ENCODE data around the gene TBC1D14. TPM values are rescaled to one million over a fixed set of nuclear protein-coding genes. Genes with fewer than 3 reads are reported as not detected.

TBC1D14 gene
- polyA plus RNA-seq, 1 experiment: 35.8 TPM

DNA sequence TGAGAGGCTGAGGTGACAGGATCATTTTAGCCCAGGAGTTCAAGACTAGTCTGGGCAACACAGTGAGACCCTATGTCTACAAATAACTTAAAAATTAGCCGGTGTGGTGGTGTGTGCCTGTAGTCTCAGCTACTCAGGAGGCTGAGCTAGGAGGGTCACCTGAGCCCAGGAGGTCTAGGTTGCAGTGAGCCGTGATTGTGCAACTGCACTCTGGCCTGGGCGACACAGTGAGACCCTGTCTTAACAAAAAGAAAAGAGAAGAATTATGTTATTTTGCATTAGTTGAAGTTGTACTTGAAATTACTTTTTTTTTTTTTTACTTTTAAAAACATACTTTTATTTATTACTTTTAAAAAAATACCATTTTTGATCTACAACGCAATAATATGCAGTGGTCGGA, 111.7 kb downstream of the TBC1D14 start:
- ChIA-PET POLR2A (interaction anchor here (0.6 kb wide), 1 partner anchor 109 kb away, joined by 3 read pairs; no protein-coding TSS in a partner anchor), CTCF (interaction anchor here (1.2 to 1.7 kb wide), 3 partner anchors 10 to 21 kb away, joined by 3 to 5 read pairs (median 4); partner anchors contain the start of gene TADA2B)
- TF ChIP-seq, protein P1, sequence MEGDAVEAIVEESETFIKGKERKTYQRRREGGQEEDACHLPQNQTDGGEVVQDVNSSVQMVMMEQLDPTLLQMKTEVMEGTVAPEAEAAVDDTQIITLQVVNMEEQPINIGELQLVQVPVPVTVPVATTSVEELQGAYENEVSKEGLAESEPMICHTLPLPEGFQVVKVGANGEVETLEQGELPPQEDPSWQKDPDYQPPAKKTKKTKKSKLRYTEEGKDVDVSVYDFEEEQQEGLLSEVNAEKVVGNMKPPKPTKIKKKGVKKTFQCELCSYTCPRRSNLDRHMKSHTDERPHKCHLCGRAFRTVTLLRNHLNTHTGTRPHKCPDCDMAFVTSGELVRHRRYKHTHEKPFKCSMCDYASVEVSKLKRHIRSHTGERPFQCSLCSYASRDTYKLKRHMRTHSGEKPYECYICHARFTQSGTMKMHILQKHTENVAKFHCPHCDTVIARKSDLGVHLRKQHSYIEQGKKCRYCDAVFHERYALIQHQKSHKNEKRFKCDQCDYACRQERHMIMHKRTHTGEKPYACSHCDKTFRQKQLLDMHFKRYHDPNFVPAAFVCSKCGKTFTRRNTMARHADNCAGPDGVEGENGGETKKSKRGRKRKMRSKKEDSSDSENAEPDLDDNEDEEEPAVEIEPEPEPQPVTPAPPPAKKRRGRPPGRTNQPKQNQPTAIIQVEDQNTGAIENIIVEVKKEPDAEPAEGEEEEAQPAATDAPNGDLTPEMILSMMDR (IDR thresholded peaks at IDR 0.05; ENCODE audit: insufficient read depth, low read depth, low read length): no peak
- Histone ChIP-seq H3K27me3 (ENCODE audit: control insufficient read depth, insufficient read depth, low read length) (no peaks in the 10 kb centered on the region), H3K4me3 (ENCODE audit: low read depth, low read length) (no peak overlapping the region), H3K36me3 (ENCODE audit: control insufficient read depth, insufficient read depth, low read length) (peaks cover 19% of the 10 kb centered on the region)
- no peak for DNase-seq (ENCODE audit: low read depth)

DNA sequence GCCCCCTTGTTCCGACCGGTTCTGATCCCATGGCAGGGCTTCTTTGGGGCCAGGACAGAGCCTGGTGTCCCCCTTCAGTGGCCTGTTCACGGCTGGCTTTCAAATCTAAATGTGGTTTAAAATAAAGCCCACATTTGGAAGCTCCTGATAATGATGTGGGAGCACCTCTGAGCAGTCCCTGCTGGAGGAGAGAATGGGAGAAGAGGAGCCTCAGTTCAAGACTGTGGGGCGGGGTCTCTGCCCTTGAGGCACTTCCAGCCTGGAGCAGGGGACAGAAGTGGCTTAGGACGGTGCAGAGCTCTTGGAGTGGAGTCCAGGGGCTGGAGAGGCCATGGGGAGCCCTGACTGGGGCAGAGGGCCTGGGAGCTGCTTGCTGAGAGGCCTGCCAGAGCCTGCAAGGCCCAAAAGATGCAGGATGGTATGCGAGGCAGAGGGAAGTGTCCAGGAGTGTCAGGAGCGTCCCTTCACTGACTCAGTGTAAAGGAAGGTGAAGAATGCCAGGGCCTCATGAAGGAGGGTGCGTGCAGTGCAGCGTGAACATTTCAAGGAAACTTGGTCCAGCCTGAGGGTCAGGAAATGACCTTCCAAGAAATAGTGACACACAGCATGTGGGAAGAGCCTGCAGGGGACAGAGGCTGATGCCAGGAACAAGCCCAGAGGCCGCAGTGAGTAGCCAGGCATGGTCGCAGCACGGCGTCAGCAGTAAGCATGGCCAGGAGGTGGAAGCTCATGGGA, 112.5 kb downstream of the TBC1D14 start:
- Histone ChIP-seq H3K36me3 (ENCODE audit: control insufficient read depth, insufficient read depth, low read length) (peaks cover 16% of the 10 kb centered on the region), H3K27me3 (ENCODE audit: control insufficient read depth, insufficient read depth, low read length) (no peaks in the 10 kb centered on the region), H3K4me3 (ENCODE audit: low read depth, low read length) (no peak overlapping the region)
- TF ChIP-seq, protein P1 (IDR thresholded peaks at IDR 0.05; ENCODE audit: insufficient read depth, low read depth, low read length): 0 out of 2 replicates have a peak, but pooled peaks have one; percentile 4
- DNase-seq (ENCODE audit: low read depth): peak; percentile 94
- POLR2A ChIA-PET: interaction anchor here (1.4 kb wide), 1 partner anchor 13 kb away, joined by 3 read pairs; no protein-coding TSS in a partner anchor
- CTCF ChIA-PET: interaction anchor here (0.9 kb wide), 1 partner anchor 21 kb away, joined by 6 read pairs; the partner anchor contains the start of gene TADA2B

GRCh38 chr4:7023486-7023885, 113.9 kb downstream of the TBC1D14 start:
- ChIA-PET POLR2A (interaction anchor here (1.4 kb wide), 1 partner anchor 11 kb away, joined by 3 read pairs; no protein-coding TSS in a partner anchor), CTCF (no interaction called here)
- peaks cover 18% of the 10 kb centered on the region for H3K36me3 ChIP-seq (ENCODE audit: control insufficient read depth, insufficient read depth, low read length)
- H3K4me3 ChIP-seq (ENCODE audit: low read depth, low read length): no peak overlapping the region
- H3K27me3 ChIP-seq (ENCODE audit: control insufficient read depth, insufficient read depth, low read length): no peaks in the 10 kb centered on the region
- TF ChIP-seq, protein P1 (IDR thresholded peaks at IDR 0.05; ENCODE audit: insufficient read depth, low read depth, low read length): no peak
- no peak for DNase-seq (ENCODE audit: low read depth)

DNA sequence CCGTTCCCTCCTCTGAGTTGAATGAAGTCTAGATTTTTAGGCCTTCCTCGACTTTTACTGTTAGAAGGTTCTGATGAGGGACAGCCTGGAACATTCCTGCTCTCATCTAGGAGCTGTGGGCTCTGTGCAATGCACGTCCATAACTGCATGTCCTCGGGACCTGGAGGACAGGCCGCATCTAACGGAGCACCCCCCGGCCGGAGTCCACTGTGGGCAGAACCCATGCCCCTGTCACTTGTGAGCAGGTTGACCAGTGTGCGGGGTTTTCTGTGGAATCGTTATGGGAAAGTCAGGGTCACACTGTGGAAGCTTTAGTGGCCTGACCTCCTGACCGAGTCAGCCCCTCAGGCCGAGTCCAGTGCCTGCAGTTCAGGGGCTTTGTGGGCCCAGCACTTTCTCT, 114.3 kb downstream of the TBC1D14 start:
- Histone ChIP-seq H3K36me3 (ENCODE audit: control insufficient read depth, insufficient read depth, low read length) (peaks cover 18% of the 10 kb centered on the region), H3K27me3 (ENCODE audit: control insufficient read depth, insufficient read depth, low read length) (no peaks in the 10 kb centered on the region), H3K4me3 (ENCODE audit: low read depth, low read length) (no peak overlapping the region)
- TF ChIP-seq, protein P1 (IDR thresholded peaks at IDR 0.05; ENCODE audit: insufficient read depth, low read depth, low read length): no peak
- ChIA-PET POLR2A (no interaction called here), CTCF (no interaction called here)
- DNase-seq (ENCODE audit: low read depth): no peak

DNA sequence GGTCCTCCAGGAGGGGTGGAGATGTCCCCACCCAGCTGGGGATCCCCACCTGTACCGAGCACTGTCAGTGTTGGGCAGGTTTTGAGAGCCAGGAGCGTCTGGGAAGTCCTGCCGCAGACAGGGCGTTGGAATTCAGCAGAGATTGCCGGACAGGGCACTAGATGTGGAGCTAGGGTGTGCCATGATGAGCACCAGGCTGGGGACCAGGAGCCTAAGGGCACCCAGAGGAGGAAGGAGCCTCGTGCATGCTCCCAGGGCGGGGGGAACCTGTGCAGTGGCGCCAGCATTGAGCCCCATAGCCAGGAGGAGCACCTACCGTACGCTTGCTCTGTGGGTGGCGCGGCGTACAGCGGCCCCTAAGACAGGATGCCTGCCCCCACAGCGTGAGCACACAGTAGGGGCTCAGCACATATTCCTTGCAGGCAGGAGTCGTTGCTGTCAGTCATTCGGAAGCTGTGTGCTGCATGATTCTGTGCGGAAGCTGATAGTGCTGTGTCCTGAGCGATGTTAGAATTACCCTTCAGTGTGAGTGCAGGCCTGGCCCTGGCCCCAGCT, 114.8 kb downstream of the TBC1D14 start:
- DNase-seq (ENCODE audit: low read depth): no peak
- Histone ChIP-seq H3K4me3 (ENCODE audit: low read depth, low read length) (no peak overlapping the region), H3K27me3 (ENCODE audit: control insufficient read depth, insufficient read depth, low read length) (no peaks in the 10 kb centered on the region), H3K36me3 (ENCODE audit: control insufficient read depth, insufficient read depth, low read length) (peaks cover 18% of the 10 kb centered on the region)
- ChIA-PET CTCF (no interaction called here), POLR2A (no interaction called here)
- TF ChIP-seq, protein P1 (IDR thresholded peaks at IDR 0.05; ENCODE audit: insufficient read depth, low read depth, low read length): no peak
